Fibroblast of skin of abdomen (primary cell): Measurements from ENCODE around the gene DFFB.

Experiments
- DNase-seq: peaks from one replicate; pipeline ENCODE4 v3.0.0-alpha.2; 2013

Gene DFFB

GRCh38 chr1:3874736-3875135, 17.5 kb downstream of the DFFB start:
- DNase-seq, result no peak

- DNase-seq, result no peak
Observed at GRCh38 chr1:3876716-3877115, 19.4 kb downstream of the DFFB start.

- no peak for DNase-seq
Observed at GRCh38 chr1:3879099-3879498, 21.8 kb downstream of the DFFB start.

GRCh38 chr1:3879787-3880428, 22.6 kb downstream of the DFFB start:
- DNase-seq, result no peak

GRCh38 chr1:3880429-3881192, 23.3 kb downstream of the DFFB start:
- no peak for DNase-seq

- DNase-seq, result no peak
Observed at GRCh38 chr1:3881193-3881480, 23.9 kb downstream of the DFFB start.

GRCh38 chr1:3883194-3883925, 26.1 kb downstream of the DFFB start:
- DNase-seq, result no peak

GRCh38 chr1:3884966-3885365, 27.7 kb downstream of the DFFB start:
- no peak for DNase-seq

- no peak for DNase-seq
Observed at GRCh38 chr1:3885611-3886010, 28.3 kb downstream of the DFFB start.

- no peak for DNase-seq
Observed at GRCh38 chr1:3886106-3886670, 28.9 kb downstream of the DFFB start.

GRCh38 chr1:3886691-3887090, 29.4 kb downstream of the DFFB start:
- no peak for DNase-seq

GRCh38 chr1:3888301-3888700, 31.0 kb downstream of the DFFB start:
- no peak for DNase-seq

- DNase-seq, result no peak
Observed at GRCh38 chr1:3889936-3890335, 32.7 kb downstream of the DFFB start.

- no peak for DNase-seq
Observed at GRCh38 chr1:3890389-3891328, 33.4 kb downstream of the DFFB start.

GRCh38 chr1:3891329-3891865, 34.1 kb downstream of the DFFB start:
- no peak for DNase-seq

GRCh38 chr1:3892748-3893147, 35.5 kb downstream of the DFFB start:
- DNase-seq, result no peak

- DNase-seq, result no peak
Observed at GRCh38 chr1:3893190-3893589, 35.9 kb downstream of the DFFB start.

- no peak for DNase-seq
Observed at GRCh38 chr1:3894626-3895278, 37.5 kb downstream of the DFFB start.

- DNase-seq, result no peak
Observed at GRCh38 chr1:3895279-3895950, 38.1 kb downstream of the DFFB start.

GRCh38 chr1:3895951-3896325, 38.7 kb downstream of the DFFB start:
- DNase-seq, result no peak

GRCh38 chr1:3896396-3897000, 39.2 kb downstream of the DFFB start:
- no peak for DNase-seq
